Amygdala (tissue), 56 donors: ENCODE data around the gene LRRFIP1.

Source experiments
- DNase-seq, 56 donors: peaks; one replicate each; lab custom pipeline; 2025; lab: John Stamatoyannopoulos, UW

LRRFIP1 gene

GRCh38 chr2:237801466-237801865 is 174.1 kb downstream of the LRRFIP1 start:
- no peak for DNase-seq

GRCh38 chr2:237806334-237806733 is 178.9 kb downstream of the LRRFIP1 start:
- no peak for DNase-seq

- no peak for DNase-seq
These were observed 188.2 kb downstream of the LRRFIP1 start for GRCh38 chr2:237815637-237816036.

- DNase-seq, result no peak
These were observed 189.1 kb downstream of the LRRFIP1 start for GRCh38 chr2:237816531-237816930.

- DNase-seq, result no peak
These were observed 190.7 kb downstream of the LRRFIP1 start for GRCh38 chr2:237818066-237818473.

- no peak for DNase-seq
These were observed 191.8 kb downstream of the LRRFIP1 start for GRCh38 chr2:237819231-237819630.

GRCh38 chr2:237820421-237820820 is 193.0 kb downstream of the LRRFIP1 start:
- DNase-seq, result no peak

- no peak for DNase-seq
These were observed 196.2 kb downstream of the LRRFIP1 start for GRCh38 chr2:237823544-237823943.

DNA sequence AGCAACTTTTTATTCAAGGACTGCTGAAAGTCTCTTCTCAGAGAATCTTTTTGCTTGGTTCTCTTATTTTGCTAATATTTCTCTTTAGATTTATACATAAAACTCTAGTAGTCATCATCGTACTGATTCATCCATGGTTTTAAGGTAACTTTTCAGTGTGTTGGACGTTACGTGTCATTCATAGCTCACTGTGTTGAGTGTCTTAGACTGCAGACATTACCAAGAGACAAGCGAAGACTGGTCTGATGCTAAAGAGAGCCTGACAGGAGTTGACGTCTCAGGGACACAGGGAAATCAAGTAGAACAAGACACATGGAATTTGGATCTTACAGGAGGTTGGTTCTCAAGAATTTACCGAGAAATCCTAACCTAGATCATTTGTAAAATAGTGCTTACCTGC is 196.7 kb downstream of the LRRFIP1 start:
- no peak for DNase-seq

GRCh38 chr2:237827421-237827987 is 200.1 kb downstream of the LRRFIP1 start:
- no peak for DNase-seq
